Astrocyte (in vitro differentiated cells and primary cell): ENCODE results near the gene PRKCG. TPM values are rescaled to one million over a fixed set of nuclear protein-coding genes. Genes with fewer than 3 reads are reported as not detected.

ENCODE experiments used
- DNase-seq: peaks from one replicate; pipeline ENCODE4 v3.0.0-alpha.2; 2010; ENCODE audit warnings: low read depth
- FAIRE-seq: peaks from 2 replicates; lab custom pipeline; 2011; peaks lifted over from hg19 to GRCh38; lab: Jason Lieb, UNC
- H2AFZ ChIP-seq: 2 replicates; pipeline ENCODE4 v1.6.0; 2012; ENCODE audit warnings: low read depth, low read length, inconsistent platforms
- H3K27ac ChIP-seq: 2 replicates; pipeline ENCODE4 v1.5.1; 2011; ENCODE audit warnings: low read depth, low read length, inconsistent platforms
- H3K27me3 ChIP-seq: 2 replicates; pipeline ENCODE4 v1.6.0; 2011; ENCODE audit warnings: low read length, inconsistent platforms; ENCODE audit not compliant: insufficient read depth
- H3K36me3 ChIP-seq: 2 replicates; pipeline ENCODE4 v1.5.1; 2011; ENCODE audit warnings: low read length, inconsistent platforms; ENCODE audit not compliant: insufficient read depth
- H3K4me1 ChIP-seq: 2 replicates; pipeline ENCODE4 v1.5.1; 2011; ENCODE audit warnings: low read length, inconsistent platforms; ENCODE audit not compliant: insufficient read depth
- H3K4me2 ChIP-seq: 2 replicates; pipeline ENCODE4 v1.6.0; 2012; ENCODE audit warnings: low read length, inconsistent platforms
- H3K4me3 ChIP-seq: 2 replicates; pipeline ENCODE4 v1.5.1; 2011; ENCODE audit warnings: low read depth, mild to moderate bottlenecking, low read length, inconsistent platforms; ENCODE audit not compliant: insufficient read depth
- H3K79me2 ChIP-seq: 2 replicates; pipeline ENCODE4 v1.6.0; 2012; ENCODE audit warnings: mild to moderate bottlenecking, low read length, inconsistent platforms; ENCODE audit not compliant: insufficient read depth
- H3K9ac ChIP-seq: 2 replicates; pipeline ENCODE4 v1.6.0; 2012; ENCODE audit warnings: mild to moderate bottlenecking, low read length, inconsistent platforms
- H3K9me3 ChIP-seq: 2 replicates; pipeline ENCODE4 v1.5.1; 2012; ENCODE audit warnings: low read depth, mild to moderate bottlenecking, low read length, inconsistent platforms; ENCODE audit not compliant: insufficient read depth
- H4K20me1 ChIP-seq: 2 replicates; pipeline ENCODE4 v1.6.0; 2012; ENCODE audit warnings: low read length, inconsistent platforms; ENCODE audit not compliant: insufficient read depth
- H3K27ac Mint-ChIP-seq: one replicate; pipeline ENCODE4 v1.8.0; 2021; ENCODE audit warnings: mild to moderate bottlenecking, mixed read lengths; ENCODE audit not compliant: unreplicated experiment
- H3K27me3 Mint-ChIP-seq: one replicate; pipeline ENCODE4 v1.8.0; 2021; ENCODE audit warnings: low read depth, mixed read lengths; ENCODE audit not compliant: unreplicated experiment
- H3K36me3 Mint-ChIP-seq: one replicate; pipeline ENCODE4 v1.8.0; 2021; ENCODE audit warnings: low read depth, mixed read lengths; ENCODE audit not compliant: unreplicated experiment
- H3K4me1 Mint-ChIP-seq: one replicate; pipeline ENCODE4 v1.8.0; 2021; ENCODE audit warnings: low read depth, mixed read lengths; ENCODE audit not compliant: unreplicated experiment
- H3K4me3 Mint-ChIP-seq: one replicate; pipeline ENCODE4 v1.8.0; 2021; ENCODE audit warnings: mild to moderate bottlenecking, moderate library complexity, mixed read lengths; ENCODE audit not compliant: unreplicated experiment
- H3K9me3 Mint-ChIP-seq: one replicate; pipeline ENCODE4 v1.8.0; 2021; ENCODE audit warnings: mild to moderate bottlenecking, mixed read lengths; ENCODE audit not compliant: unreplicated experiment
- EZH2 ChIP-seq: IDR thresholded peaks from 2 replicates; pipeline ENCODE4 v1.6.1; 2012; ENCODE audit warnings: mild to moderate bottlenecking, low read length, inconsistent platforms; ENCODE audit not compliant: insufficient read depth
- total RNA-seq: library from RNA; stranded (reverse); gene quantifications from 2 replicates; pipeline ENCODE4 v1.2.1, GENCODE V29; 2021
- TF ChIP-seq, protein P1 (sequence below): IDR thresholded peaks from 2 replicates; pipeline ENCODE4 v1.5.1; 2011; ENCODE audit warnings: low read depth, mild to moderate bottlenecking, inconsistent platforms, low read length, moderate library complexity; ENCODE audit not compliant: insufficient read depth

The PRKCG gene
- total RNA-seq, 1 donor from 2014 or later, result 0.41 TPM

DNA sequence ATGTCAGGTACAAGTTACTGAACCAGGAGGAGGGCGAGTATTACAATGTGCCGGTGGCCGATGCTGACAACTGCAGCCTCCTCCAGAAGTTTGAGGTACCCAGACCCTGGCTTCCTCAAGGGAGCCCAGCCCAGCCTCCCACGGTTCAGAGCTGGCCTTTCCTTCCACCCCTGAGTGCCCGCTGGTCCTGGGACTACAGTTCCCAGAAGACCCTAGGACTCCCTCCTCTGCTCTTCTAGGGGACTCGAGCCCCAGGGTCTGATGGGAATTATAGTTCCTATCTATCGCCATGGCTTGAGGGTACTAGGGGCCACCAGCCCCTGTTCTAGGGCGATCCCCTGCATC is 11.0 kb downstream of the PRKCG start:
- Mint-ChIP-seq H3K4me3 (no peak overlapping the region), H3K27ac (no peak overlapping the region), H3K4me1 (no peaks in the 10 kb centered on the region), H3K36me3 (no peaks in the 10 kb centered on the region), H3K9me3 (no peaks in the 10 kb centered on the region), H3K27me3 (peaks cover 44% of the 10 kb centered on the region)
- no peak overlapping the region for H2AFZ ChIP-seq
- no peak overlapping the region for H3K9ac ChIP-seq
- TF ChIP-seq, protein P1, sequence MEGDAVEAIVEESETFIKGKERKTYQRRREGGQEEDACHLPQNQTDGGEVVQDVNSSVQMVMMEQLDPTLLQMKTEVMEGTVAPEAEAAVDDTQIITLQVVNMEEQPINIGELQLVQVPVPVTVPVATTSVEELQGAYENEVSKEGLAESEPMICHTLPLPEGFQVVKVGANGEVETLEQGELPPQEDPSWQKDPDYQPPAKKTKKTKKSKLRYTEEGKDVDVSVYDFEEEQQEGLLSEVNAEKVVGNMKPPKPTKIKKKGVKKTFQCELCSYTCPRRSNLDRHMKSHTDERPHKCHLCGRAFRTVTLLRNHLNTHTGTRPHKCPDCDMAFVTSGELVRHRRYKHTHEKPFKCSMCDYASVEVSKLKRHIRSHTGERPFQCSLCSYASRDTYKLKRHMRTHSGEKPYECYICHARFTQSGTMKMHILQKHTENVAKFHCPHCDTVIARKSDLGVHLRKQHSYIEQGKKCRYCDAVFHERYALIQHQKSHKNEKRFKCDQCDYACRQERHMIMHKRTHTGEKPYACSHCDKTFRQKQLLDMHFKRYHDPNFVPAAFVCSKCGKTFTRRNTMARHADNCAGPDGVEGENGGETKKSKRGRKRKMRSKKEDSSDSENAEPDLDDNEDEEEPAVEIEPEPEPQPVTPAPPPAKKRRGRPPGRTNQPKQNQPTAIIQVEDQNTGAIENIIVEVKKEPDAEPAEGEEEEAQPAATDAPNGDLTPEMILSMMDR, result no peak
- no peak for TF ChIP-seq EZH2
- H3K27ac ChIP-seq, result no peak overlapping the region
- H3K9me3 ChIP-seq, result no peaks in the 10 kb centered on the region
- H3K27me3 ChIP-seq, result peaks cover 12% of the 10 kb centered on the region
- H3K79me2 ChIP-seq, result no peaks in the 10 kb centered on the region
- H3K36me3 ChIP-seq, result no peaks in the 10 kb centered on the region
- H3K4me1 ChIP-seq, result no peaks in the 10 kb centered on the region
- no peak overlapping the region for H3K4me3 ChIP-seq
- no peaks in the 10 kb centered on the region for H4K20me1 ChIP-seq
- DNase-seq (no peak), FAIRE-seq (no peak)
- no peak overlapping the region for H3K4me2 ChIP-seq

DNA sequence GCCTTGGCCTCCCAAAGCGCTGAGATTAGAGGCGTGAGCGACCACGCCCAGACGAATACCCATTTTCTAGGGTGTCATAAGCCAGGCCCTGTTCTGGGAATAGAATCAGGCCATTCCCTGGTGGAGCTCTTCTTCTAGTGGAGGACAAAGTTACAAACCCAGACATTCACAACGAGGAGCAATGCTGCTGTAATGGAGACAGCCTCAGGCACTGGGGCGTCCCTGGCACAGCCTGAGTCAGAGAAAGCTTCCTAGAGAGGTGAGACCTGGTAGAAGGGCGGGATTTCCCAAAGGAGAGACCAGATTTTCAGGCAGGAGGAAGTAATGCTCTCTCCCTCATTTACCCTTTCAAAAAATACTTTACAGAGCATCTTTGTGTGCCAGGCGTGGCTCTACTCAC is 12.7 kb downstream of the PRKCG start:
- Histone ChIP-seq H3K36me3 (no peaks in the 10 kb centered on the region), H4K20me1 (no peaks in the 10 kb centered on the region), H2AFZ (no peak overlapping the region), H3K27ac (no peak overlapping the region), H3K4me1 (no peaks in the 10 kb centered on the region), H3K27me3 (peaks cover 17% of the 10 kb centered on the region), H3K4me3 (no peak overlapping the region), H3K79me2 (no peaks in the 10 kb centered on the region), H3K4me2 (no peak overlapping the region), H3K9ac (no peak overlapping the region), H3K9me3 (no peaks in the 10 kb centered on the region)
- H3K4me1 Mint-ChIP-seq, result no peaks in the 10 kb centered on the region
- H3K36me3 Mint-ChIP-seq, result no peaks in the 10 kb centered on the region
- peaks cover 3% of the 10 kb centered on the region for H3K9me3 Mint-ChIP-seq
- TF ChIP-seq, protein P1, result no peak
- TF ChIP-seq EZH2, result no peak
- peaks cover 50% of the 10 kb centered on the region for H3K27me3 Mint-ChIP-seq
- H3K4me3 Mint-ChIP-seq, result no peak overlapping the region
- no peak overlapping the region for H3K27ac Mint-ChIP-seq
- DNase-seq (no peak), FAIRE-seq (no peak)

- no peak overlapping the region for H3K27ac Mint-ChIP-seq
- H2AFZ ChIP-seq, result no peak overlapping the region
- no peaks in the 10 kb centered on the region for H3K4me1 ChIP-seq
- H3K27ac ChIP-seq, result no peak overlapping the region
- H3K9ac ChIP-seq, result no peak overlapping the region
- no peaks in the 10 kb centered on the region for H3K4me1 Mint-ChIP-seq
- H3K27me3 Mint-ChIP-seq, result peaks cover 47% of the 10 kb centered on the region
- peaks cover 3% of the 10 kb centered on the region for H3K9me3 Mint-ChIP-seq
- H4K20me1 ChIP-seq, result no peaks in the 10 kb centered on the region
- no peaks in the 10 kb centered on the region for H3K79me2 ChIP-seq
- no peak overlapping the region for H3K4me2 ChIP-seq
- H3K4me3 ChIP-seq, result no peak overlapping the region
- no peak overlapping the region for H3K4me3 Mint-ChIP-seq
- no peaks in the 10 kb centered on the region for H3K9me3 ChIP-seq
- H3K36me3 Mint-ChIP-seq, result no peaks in the 10 kb centered on the region
- H3K27me3 ChIP-seq, result peaks cover 17% of the 10 kb centered on the region
- no peak for FAIRE-seq
- no peak for DNase-seq
- no peaks in the 10 kb centered on the region for H3K36me3 ChIP-seq
- TF ChIP-seq, protein P1, result no peak
- TF ChIP-seq EZH2, result no peak
Measured at GRCh38 chr19:53896682-53897081, 14.7 kb downstream of the PRKCG start.
